Nephron (organoid): ENCODE data around the gene ACBD4.
A peak's percentile ranks its signal among the peaks of the same experiment; 100 is the strongest.

Experiments
- H3K27ac Mint-ChIP-seq, 3 experiments: 2 replicates each; pipeline ENCODE4 v1.8.0; 2020; ENCODE audit warnings: mixed read lengths in 3 of 3, mild to moderate bottlenecking in 2 of 3, moderate library complexity in 1 of 3
- H3K27me3 Mint-ChIP-seq: 2 replicates; pipeline ENCODE4 v1.8.0; 2021; ENCODE audit warnings: low read depth, mild to moderate bottlenecking, moderate library complexity, mixed read lengths
- H3K36me3 Mint-ChIP-seq: 2 replicates; pipeline ENCODE4 v1.8.0; 2020; ENCODE audit warnings: low read depth, mixed read lengths
- H3K4me1 Mint-ChIP-seq: 2 replicates; pipeline ENCODE4 v1.8.0; 2020; ENCODE audit warnings: mixed read lengths
- H3K4me3 Mint-ChIP-seq, 3 experiments: 2 replicates each; pipeline ENCODE4 v1.8.0; 2020; ENCODE audit warnings: mild to moderate bottlenecking in 3 of 3, mixed read lengths in 3 of 3, moderate library complexity in 2 of 3
- H3K9me3 Mint-ChIP-seq: 2 replicates; pipeline ENCODE4 v1.8.0; 2020; ENCODE audit warnings: mixed read lengths
- CTCF ChIP-seq, 3 experiments: fragments of 200-600 bp; sonication (generic); IDR thresholded peaks; one replicate each; pipeline ENCODE4 v1.5.0; 2021; ENCODE audit warnings: antibody characterized with exemption in 3 of 3; ENCODE audit not compliant: unreplicated experiment in 3 of 3

Gene ACBD4

GRCh38 chr17:45101883-45102811 lies 33.3 kb upstream of the ACBD4 start:
- peaks cover 4% of the 10 kb centered on the region for H3K27me3 Mint-ChIP-seq
- H3K9me3 Mint-ChIP-seq, result no peaks in the 10 kb centered on the region
- peak overlapping the region; percentile 34 to 81 (median 70) for H3K27ac Mint-ChIP-seq
- H3K4me1 Mint-ChIP-seq, result no peaks in the 10 kb centered on the region
- H3K36me3 Mint-ChIP-seq, result peaks cover 70% of the 10 kb centered on the region
- peak overlapping the region in 1 of 3 experiments; percentile 13 for H3K4me3 Mint-ChIP-seq
- TF ChIP-seq CTCF (IDR thresholded peaks at IDR 0.05; ENCODE audit: unreplicated experiment in 3 of 3), result no peak

- Mint-ChIP-seq H3K36me3 (peaks cover 66% of the 10 kb centered on the region), H3K4me1 (no peaks in the 10 kb centered on the region), H3K9me3 (no peaks in the 10 kb centered on the region)
Observed at GRCh38 chr17:45102856-45103255, 32.6 kb upstream of the ACBD4 start.

GRCh38 chr17:45103269-45103795 lies 32.2 kb upstream of the ACBD4 start:
- Mint-ChIP-seq H3K27ac (no peak overlapping the region), H3K4me3 (no peak overlapping the region), H3K4me1 (no peaks in the 10 kb centered on the region), H3K36me3 (peaks cover 61% of the 10 kb centered on the region), H3K27me3 (no peaks in the 10 kb centered on the region), H3K9me3 (no peaks in the 10 kb centered on the region)
- TF ChIP-seq CTCF (IDR thresholded peaks at IDR 0.05; ENCODE audit: unreplicated experiment in 3 of 3), result no peak

More at GRCh38 chr17:45102856-45103255, 32.6 kb upstream of the ACBD4 start:
- H3K27ac Mint-ChIP-seq, result peak overlapping the region; percentile 34 to 81 (median 70)
- peaks cover 3% of the 10 kb centered on the region for H3K27me3 Mint-ChIP-seq
- peak overlapping the region in 1 of 3 experiments; percentile 13 for H3K4me3 Mint-ChIP-seq
- TF ChIP-seq CTCF (IDR thresholded peaks at IDR 0.05; ENCODE audit: unreplicated experiment in 3 of 3), result no peak

GRCh38 chr17:45104029-45104428 lies 31.5 kb upstream of the ACBD4 start:
- Mint-ChIP-seq H3K27ac (no peak overlapping the region), H3K4me1 (no peaks in the 10 kb centered on the region), H3K36me3 (peaks cover 54% of the 10 kb centered on the region), H3K9me3 (no peaks in the 10 kb centered on the region), H3K27me3 (no peaks in the 10 kb centered on the region), H3K4me3 (no peak overlapping the region)
- TF ChIP-seq CTCF (IDR thresholded peaks at IDR 0.05; ENCODE audit: unreplicated experiment in 3 of 3), result no peak

GRCh38 chr17:45104497-45104896 lies 31.0 kb upstream of the ACBD4 start:
- H3K4me3 Mint-ChIP-seq, result no peak overlapping the region
- H3K9me3 Mint-ChIP-seq, result no peaks in the 10 kb centered on the region
- H3K4me1 Mint-ChIP-seq, result no peaks in the 10 kb centered on the region
- peaks cover 53% of the 10 kb centered on the region for H3K36me3 Mint-ChIP-seq
- H3K27ac Mint-ChIP-seq, result no peak overlapping the region
- TF ChIP-seq CTCF (IDR thresholded peaks at IDR 0.05; ENCODE audit: unreplicated experiment in 3 of 3), result no peak
- H3K27me3 Mint-ChIP-seq, result no peaks in the 10 kb centered on the region
